Keratinocyte (primary cell): ENCODE results near the gene GRAMD1B.

ENCODE experiments used
- EZH2 ChIP-seq: IDR thresholded peaks from one replicate; pipeline ENCODE4 v1.6.1; 2012; ENCODE audit warnings: inconsistent platforms, mild to moderate bottlenecking, low read length, moderate library complexity
- TF ChIP-seq, protein P1 (sequence below), 3 experiments: IDR thresholded peaks in 1 of 3; conservative IDR thresholded peaks in 1 of 3; optimal IDR thresholded peaks in 1 of 3; 2 replicates in 2 of 3; 3 replicates in 1 of 3; pipeline versions ENCODE3 to v1.5.1; 2011; ENCODE audit warnings: low read length in 3 of 3, mild to moderate bottlenecking in 3 of 3, moderate library complexity in 2 of 3, control low read depth in 1 of 3, inconsistent platforms in 1 of 3; ENCODE audit not compliant: insufficient read depth in 2 of 3; ENCODE audit errors: extremely low read depth in 1 of 3

DNA sequence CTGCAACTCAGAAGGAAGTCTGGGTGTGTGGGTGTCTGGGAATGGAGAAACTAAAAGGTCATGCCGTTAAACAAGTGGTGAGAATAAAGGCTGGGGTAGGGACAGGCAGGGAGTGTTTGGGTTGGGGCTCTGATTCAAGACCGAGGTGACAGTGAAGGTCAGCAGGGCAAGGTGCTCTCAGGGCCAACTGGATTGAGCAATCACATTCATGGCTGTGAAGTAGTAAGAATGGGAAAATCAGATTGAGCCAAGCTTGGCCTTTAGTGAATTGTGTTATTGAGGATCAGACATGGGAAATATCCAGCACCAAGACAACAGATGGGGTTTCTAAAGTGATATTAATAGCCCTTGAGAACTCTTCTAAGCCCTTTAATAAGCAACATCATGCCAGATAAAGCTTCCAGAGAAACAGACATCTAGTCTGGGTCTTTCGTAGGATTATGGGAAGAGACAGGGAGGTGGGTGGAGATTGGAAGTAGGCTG is 200.1 kb downstream of the GRAMD1B start:
- TF ChIP-seq, protein P1, sequence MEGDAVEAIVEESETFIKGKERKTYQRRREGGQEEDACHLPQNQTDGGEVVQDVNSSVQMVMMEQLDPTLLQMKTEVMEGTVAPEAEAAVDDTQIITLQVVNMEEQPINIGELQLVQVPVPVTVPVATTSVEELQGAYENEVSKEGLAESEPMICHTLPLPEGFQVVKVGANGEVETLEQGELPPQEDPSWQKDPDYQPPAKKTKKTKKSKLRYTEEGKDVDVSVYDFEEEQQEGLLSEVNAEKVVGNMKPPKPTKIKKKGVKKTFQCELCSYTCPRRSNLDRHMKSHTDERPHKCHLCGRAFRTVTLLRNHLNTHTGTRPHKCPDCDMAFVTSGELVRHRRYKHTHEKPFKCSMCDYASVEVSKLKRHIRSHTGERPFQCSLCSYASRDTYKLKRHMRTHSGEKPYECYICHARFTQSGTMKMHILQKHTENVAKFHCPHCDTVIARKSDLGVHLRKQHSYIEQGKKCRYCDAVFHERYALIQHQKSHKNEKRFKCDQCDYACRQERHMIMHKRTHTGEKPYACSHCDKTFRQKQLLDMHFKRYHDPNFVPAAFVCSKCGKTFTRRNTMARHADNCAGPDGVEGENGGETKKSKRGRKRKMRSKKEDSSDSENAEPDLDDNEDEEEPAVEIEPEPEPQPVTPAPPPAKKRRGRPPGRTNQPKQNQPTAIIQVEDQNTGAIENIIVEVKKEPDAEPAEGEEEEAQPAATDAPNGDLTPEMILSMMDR (optimal IDR thresholded peaks at IDR 0.05 in 1 of 3, IDR thresholded peaks at IDR 0.05 in 1 of 3, conservative IDR thresholded peaks at IDR 0.05 in 1 of 3; ENCODE audit: extremely low read depth in 1 of 3, insufficient read depth in 2 of 3, low read length in 3 of 3), result no peak
- no peak for TF ChIP-seq EZH2
